Neural cell (in vitro differentiated cells): ENCODE measurements around the gene SLC30A9. TPM values are rescaled to one million over a fixed set of nuclear protein-coding genes. Genes with fewer than 3 reads are reported as not detected.

ENCODE experiments used
- H2AFZ ChIP-seq: fragments of 200-600, 300-800 bp; sonication (generic), shearing (Covaris generic); 2 replicates; pipeline ENCODE4 v1.6.0; 2014; ENCODE audit warnings: low read depth, mild to moderate bottlenecking, antibody characterized with exemption, low read length, moderate library complexity
- H3F3A ChIP-seq: fragments of 200-600 bp; shearing (Covaris generic); 2 replicates; pipeline ENCODE4 v1.6.1; 2016; ENCODE audit warnings: mild to moderate bottlenecking, moderate library complexity, mixed read lengths, antibody characterized with exemption, low read length; ENCODE audit not compliant: insufficient read depth, poor library complexity, severe bottlenecking
- H3K27ac ChIP-seq: fragments of 200-600, 300-800 bp; sonication (generic), shearing (Covaris generic); 2 replicates; pipeline ENCODE4 v1.5.1; 2014; ENCODE audit warnings: mild to moderate bottlenecking, low read length, moderate library complexity
- H3K27me3 ChIP-seq: fragments of 300-800, 200-600 bp; sonication (generic), shearing (Covaris generic); 2 replicates; pipeline ENCODE4 v1.6.0; 2014; ENCODE audit warnings: mild to moderate bottlenecking, low read depth, low read length, moderate library complexity; ENCODE audit not compliant: insufficient read depth
- H3K36me3 ChIP-seq: fragments of 300-800, 200-600 bp; sonication (generic), shearing (Covaris generic); 2 replicates; pipeline ENCODE4 v1.5.1; 2014; ENCODE audit warnings: mild to moderate bottlenecking, antibody characterized with exemption, low read length, moderate library complexity; ENCODE audit not compliant: insufficient read depth
- H3K4me2 ChIP-seq: fragments of 300-800, 200-600 bp; sonication (generic), shearing (Covaris generic); 2 replicates; pipeline ENCODE4 v1.6.0; 2014; ENCODE audit warnings: mild to moderate bottlenecking, low read length
- H3K4me3 ChIP-seq: fragments of 300-800, 200-600 bp; sonication (generic), shearing (Covaris generic); 2 replicates; pipeline ENCODE4 v1.5.1; 2014; ENCODE audit warnings: mild to moderate bottlenecking, low read length, moderate library complexity
- H3K79me2 ChIP-seq: fragments of 200-600 bp; shearing (Covaris generic); replicated peaks from 2 replicates; pipeline ENCODE4 v1.6.0; 2014; ENCODE audit warnings: mild to moderate bottlenecking, low read length, moderate library complexity; ENCODE audit not compliant: insufficient read depth
- H3K9ac ChIP-seq: fragments of 300-800, 200-600 bp; sonication (generic), shearing (Covaris generic); 2 replicates; pipeline ENCODE4 v1.6.1; 2016; ENCODE audit warnings: mild to moderate bottlenecking, low read length, mixed read lengths
- H3K9me2 ChIP-seq: fragments of 200-600 bp; shearing (Covaris generic); 2 replicates; pipeline ENCODE4 v1.6.1; 2016; ENCODE audit warnings: mild to moderate bottlenecking, low read length, mixed read lengths; ENCODE audit not compliant: insufficient read depth
- H3K9me3 ChIP-seq: fragments of 200-600, 300-800 bp; sonication (generic), shearing (Covaris generic); 2 replicates; pipeline ENCODE4 v1.6.1; 2016; ENCODE audit warnings: mild to moderate bottlenecking, mixed run types, low read length, moderate library complexity, mixed read lengths
- H4K20me1 ChIP-seq: fragments of 200-600 bp; shearing (Covaris generic); 2 replicates; pipeline ENCODE4 v1.6.1; 2016; ENCODE audit warnings: mild to moderate bottlenecking, mixed run types; ENCODE audit not compliant: insufficient read depth
- CTCF ChIP-seq: fragments of 450-650 bp; IDR thresholded peaks from 2 replicates; pipeline ENCODE4 v1.5.1; 2014; ENCODE audit warnings: antibody characterized with exemption, mild to moderate bottlenecking, moderate library complexity; ENCODE audit not compliant: poor library complexity, severe bottlenecking
- EP300 ChIP-seq: fragments of 450-650 bp; conservative IDR thresholded peaks from 2 replicates; pipeline ENCODE4 v1.6.1; 2014; ENCODE audit warnings: antibody characterized with exemption, mild to moderate bottlenecking, moderate library complexity; ENCODE audit not compliant: poor library complexity, severe bottlenecking
- EZH2 ChIP-seq: fragments of 200-600, 300-800 bp; shearing (Covaris generic), sonication (generic); IDR thresholded peaks from 2 replicates; pipeline ENCODE4 v1.6.1; 2014; ENCODE audit warnings: antibody characterized with exemption, low read length, borderline replicate concordance, mild to moderate bottlenecking; ENCODE audit not compliant: insufficient read depth, poor library complexity, severe bottlenecking
- MXI1 ChIP-seq: fragments of 450-650 bp; conservative IDR thresholded peaks from 2 replicates; pipeline ENCODE4 v1.6.1; 2014; ENCODE audit warnings: antibody characterized with exemption, mild to moderate bottlenecking; ENCODE audit not compliant: poor library complexity, severe bottlenecking
- POLR2AphosphoS5 ChIP-seq: IDR thresholded peaks from 2 replicates; pipeline ENCODE4 v1.6.1; 2012
- RAD21 ChIP-seq: fragments of 450-650 bp; conservative IDR thresholded peaks from 2 replicates; pipeline ENCODE4 v1.6.1; 2014; ENCODE audit warnings: antibody characterized with exemption, mild to moderate bottlenecking, moderate library complexity
- REST ChIP-seq: IDR thresholded peaks from 2 replicates; pipeline ENCODE4 v1.6.1; 2012; ENCODE audit warnings: borderline replicate concordance
- TAF1 ChIP-seq: IDR thresholded peaks from 2 replicates; pipeline ENCODE4 v1.6.1; 2012; ENCODE audit warnings: low read depth
- polyA minus RNA-seq: library from RNA; depleted of rRNA, polyadenylated mRNA; stranded (reverse); fragments of >200 nt; gene quantifications from 2 replicates; pipeline ENCODE4 v1.2.3, GENCODE V29; 2014
- polyA plus RNA-seq: library from polyadenylated mRNA; depleted of rRNA; stranded (reverse); fragments of >200 nt; gene quantifications from 2 replicates; pipeline ENCODE4 v1.2.3, GENCODE V29; 2014

SLC30A9 gene
- 101 and 109 TPM in 2 replicates for polyA plus RNA-seq
- polyA minus RNA-seq: 135 and 160 TPM in 2 replicates

- TF ChIP-seq RAD21 (no peak), REST (peak; percentile 63), EP300 (peak; percentile 33), MXI1 (peak; percentile 83), CTCF (peak; percentile 63), TAF1 (peak; percentile 81), POLR2AphosphoS5 (peak; percentile 97), EZH2 (no peak)
- peaks cover 47% of the 10 kb centered on the region for H3K79me2 ChIP-seq
- no peaks in the 10 kb centered on the region for H3K36me3 ChIP-seq
- peak within 1 kb of the TSS; percentile 74 for H3K4me3 ChIP-seq
- peak within 1 kb of the TSS; percentile 89 for H2AFZ ChIP-seq
- H3K4me2 ChIP-seq: peak within 1 kb of the TSS; percentile 98
- no peaks in the 10 kb centered on the region for H3K9me2 ChIP-seq
- peak within 1 kb of the TSS; percentile 86 for H3K9ac ChIP-seq
- peak within 1 kb of the TSS; percentile 63 for H3K27ac ChIP-seq
- no peaks in the 10 kb centered on the region for H3F3A ChIP-seq
- H3K9me3 ChIP-seq: no peaks in the 10 kb centered on the region
- no peaks in the 10 kb centered on the region for H3K27me3 ChIP-seq
- no peaks in the 10 kb centered on the region for H4K20me1 ChIP-seq
Measured at GRCh38 chr4:41990365-41991111, at the start of gene SLC30A9. TSS of gene SLC30A9 (plus strand) at chr4:41990530. CDS start at chr4:41990652, 122 bp downstream.

- H3K36me3 ChIP-seq: no peaks in the 10 kb centered on the region
- no peaks in the 10 kb centered on the region for H4K20me1 ChIP-seq
- H3K4me2 ChIP-seq: no peak overlapping the region
- no peak overlapping the region for H3K9ac ChIP-seq
- no peaks in the 10 kb centered on the region for H3K9me2 ChIP-seq
- TF ChIP-seq TAF1 (no peak), REST (no peak), EZH2 (no peak)
- H3K4me3 ChIP-seq: no peak overlapping the region
- no peaks in the 10 kb centered on the region for H3K27me3 ChIP-seq
- H3K9me3 ChIP-seq: no peaks in the 10 kb centered on the region
- no peak overlapping the region for H2AFZ ChIP-seq
- H3K79me2 ChIP-seq: peaks cover 32% of the 10 kb centered on the region
- no peaks in the 10 kb centered on the region for H3F3A ChIP-seq
- H3K27ac ChIP-seq: no peak overlapping the region
Measured at GRCh38 chr4:41940834-41941233, 49.5 kb upstream of the SLC30A9 start.
